Peyer's patch (tissue), 4 donors: ENCODE data around the gene SMYD3. TPM values are rescaled to one million over a fixed set of nuclear protein-coding genes. Genes with fewer than 3 reads are reported as not detected.

ENCODE experiments used
- DNase-seq, 3 donors: peaks; one replicate each; pipeline ENCODE4 v3.0.0-alpha.2; 2017 to 2019
- H3K27ac ChIP-seq, 4 donors: fragments of 200-600 bp; sonication (generic); one replicate each; pipeline ENCODE4 v1.5.1; 2016 to 2019
- H3K27me3 ChIP-seq, 2 donors: fragments of 200-600 bp; sonication (generic); one replicate each; pipeline ENCODE4 v1.5.1; 2019
- H3K36me3 ChIP-seq, 3 donors: fragments of 200-600 bp; sonication (generic); one replicate each; pipeline ENCODE4 v1.5.1; 2016 to 2019
- H3K4me1 ChIP-seq, 4 donors: fragments of 200-600 bp; sonication (generic); one replicate each; pipeline ENCODE4 v1.5.1; 2016 to 2019
- H3K4me3 ChIP-seq, 4 donors: fragments of 200-600 bp; sonication (generic); 1 replicate in 3 of 4; 2 replicates in 1 of 4; pipeline ENCODE4 v1.5.1; 2016 to 2019; ENCODE audit warnings: mild to moderate bottlenecking in 1 of 4
- H3K9me3 ChIP-seq, 4 donors: fragments of 200-600 bp; sonication (generic); one replicate each; pipeline ENCODE4 v1.5.1; 2016 to 2019; ENCODE audit warnings: mild to moderate bottlenecking in 1 of 4
- POLR2A ChIP-seq, 2 donors: fragments of 450-650 bp; IDR thresholded peaks; one replicate each; pipeline ENCODE4 v1.5.1; 2017; ENCODE audit warnings: antibody characterized with exemption in 2 of 2, mild to moderate bottlenecking in 2 of 2, moderate library complexity in 2 of 2
- total RNA-seq, 4 donors: library from RNA; depleted of rRNA; stranded (reverse); fragments of >200 nt; gene quantifications; one replicate each; pipeline ENCODE4 v1.1.0, GENCODE V29; 2016
- TF ChIP-seq, protein P1 (sequence below), 6 experiments: fragments of 450-650 bp in 4 of 6; fragments of 200-600 bp in 2 of 6; sonication (generic) in 1 of 6; IDR thresholded peaks; one replicate each; pipeline ENCODE4 v1.5.1; 2017 to 2019; ENCODE audit warnings: antibody characterized with exemption in 6 of 6, mild to moderate bottlenecking in 3 of 6, moderate library complexity in 1 of 6

Gene SMYD3
- total RNA-seq, 4 donors from 2014 or later: 19.8 to 55.3 (median 26.9) TPM

DNA sequence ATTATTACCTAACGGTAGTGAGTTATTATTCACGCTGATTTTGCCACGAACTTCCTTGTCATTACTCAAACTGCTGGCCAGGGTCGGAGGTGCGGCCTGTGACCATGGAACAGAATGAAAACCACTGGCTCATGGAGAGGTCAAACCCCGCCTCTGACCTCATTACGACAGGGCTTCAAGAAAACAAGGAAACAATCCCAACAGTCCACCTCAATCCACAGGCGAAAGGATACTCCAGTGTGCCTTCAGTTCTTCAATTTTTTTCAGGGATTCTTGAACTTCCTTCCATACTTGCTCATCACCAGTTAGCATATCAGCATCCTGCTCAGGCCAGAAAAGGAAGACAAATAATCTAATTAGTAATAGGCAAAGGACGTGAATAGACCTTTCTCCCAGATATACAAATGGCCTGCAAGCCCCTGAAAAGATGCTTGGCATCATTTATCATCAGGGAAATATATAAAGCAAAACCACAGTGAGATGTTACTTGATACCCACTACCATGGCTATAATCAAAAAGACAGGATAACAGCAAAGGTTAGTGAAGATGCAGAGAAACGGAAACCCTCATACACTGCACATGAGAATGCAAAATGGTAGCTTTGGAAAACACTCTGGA lies 643.4 kb downstream of the SMYD3 start:
- H3K27me3 ChIP-seq: no peaks in the 10 kb centered on the region
- H3K9me3 ChIP-seq: no peaks in the 10 kb centered on the region
- no peak overlapping the region for H3K27ac ChIP-seq
- no peak overlapping the region for H3K4me3 ChIP-seq
- H3K4me1 ChIP-seq: no peaks in the 10 kb centered on the region
- no peak for DNase-seq
- TF ChIP-seq POLR2A (IDR thresholded peaks at IDR 0.05): no peak
- TF ChIP-seq, protein P1, sequence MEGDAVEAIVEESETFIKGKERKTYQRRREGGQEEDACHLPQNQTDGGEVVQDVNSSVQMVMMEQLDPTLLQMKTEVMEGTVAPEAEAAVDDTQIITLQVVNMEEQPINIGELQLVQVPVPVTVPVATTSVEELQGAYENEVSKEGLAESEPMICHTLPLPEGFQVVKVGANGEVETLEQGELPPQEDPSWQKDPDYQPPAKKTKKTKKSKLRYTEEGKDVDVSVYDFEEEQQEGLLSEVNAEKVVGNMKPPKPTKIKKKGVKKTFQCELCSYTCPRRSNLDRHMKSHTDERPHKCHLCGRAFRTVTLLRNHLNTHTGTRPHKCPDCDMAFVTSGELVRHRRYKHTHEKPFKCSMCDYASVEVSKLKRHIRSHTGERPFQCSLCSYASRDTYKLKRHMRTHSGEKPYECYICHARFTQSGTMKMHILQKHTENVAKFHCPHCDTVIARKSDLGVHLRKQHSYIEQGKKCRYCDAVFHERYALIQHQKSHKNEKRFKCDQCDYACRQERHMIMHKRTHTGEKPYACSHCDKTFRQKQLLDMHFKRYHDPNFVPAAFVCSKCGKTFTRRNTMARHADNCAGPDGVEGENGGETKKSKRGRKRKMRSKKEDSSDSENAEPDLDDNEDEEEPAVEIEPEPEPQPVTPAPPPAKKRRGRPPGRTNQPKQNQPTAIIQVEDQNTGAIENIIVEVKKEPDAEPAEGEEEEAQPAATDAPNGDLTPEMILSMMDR (IDR thresholded peaks at IDR 0.05): no peak
- no peaks in the 10 kb centered on the region for H3K36me3 ChIP-seq

DNA sequence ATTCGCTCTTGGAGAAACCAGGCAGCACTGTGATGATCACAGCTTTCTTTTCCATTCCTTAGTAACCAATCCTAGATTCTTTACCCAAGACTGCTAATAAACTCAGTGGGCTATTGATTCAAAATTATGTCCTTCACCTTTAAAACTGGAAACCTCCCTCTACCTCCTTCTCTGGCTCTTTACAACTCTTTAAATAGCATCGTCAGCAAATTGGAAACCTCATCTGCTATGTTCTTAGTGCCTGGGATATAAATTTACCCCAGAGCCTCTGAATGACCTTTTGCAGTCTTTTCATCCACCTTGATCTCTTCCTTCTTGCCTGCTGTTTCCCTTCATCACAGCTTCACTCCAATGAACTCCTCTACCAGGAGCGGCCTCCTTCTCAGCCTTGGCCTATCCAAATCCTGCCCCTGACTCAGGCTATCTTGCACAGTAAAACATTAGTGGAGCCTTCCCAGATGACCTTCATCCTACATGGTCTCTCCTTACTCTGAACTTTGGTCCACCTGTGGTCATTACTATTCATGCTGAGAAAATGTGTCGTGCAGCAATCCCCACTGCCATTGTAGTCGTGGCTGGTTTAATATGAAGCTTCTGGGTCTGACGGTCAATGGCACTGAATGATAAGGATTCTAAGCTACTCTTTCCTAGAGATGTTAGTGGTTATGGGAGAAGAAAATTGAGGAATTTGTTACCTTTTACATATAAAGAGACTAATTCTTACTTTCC lies 644.1 kb downstream of the SMYD3 start:
- Histone ChIP-seq H3K9me3 (no peaks in the 10 kb centered on the region), H3K4me1 (no peaks in the 10 kb centered on the region), H3K27ac (no peak overlapping the region), H3K27me3 (no peaks in the 10 kb centered on the region), H3K4me3 (no peak overlapping the region), H3K36me3 (no peaks in the 10 kb centered on the region)
- no peak for TF ChIP-seq POLR2A (IDR thresholded peaks at IDR 0.05)
- TF ChIP-seq, protein P1 (IDR thresholded peaks at IDR 0.05): no peak
- DNase-seq: no peak

DNA sequence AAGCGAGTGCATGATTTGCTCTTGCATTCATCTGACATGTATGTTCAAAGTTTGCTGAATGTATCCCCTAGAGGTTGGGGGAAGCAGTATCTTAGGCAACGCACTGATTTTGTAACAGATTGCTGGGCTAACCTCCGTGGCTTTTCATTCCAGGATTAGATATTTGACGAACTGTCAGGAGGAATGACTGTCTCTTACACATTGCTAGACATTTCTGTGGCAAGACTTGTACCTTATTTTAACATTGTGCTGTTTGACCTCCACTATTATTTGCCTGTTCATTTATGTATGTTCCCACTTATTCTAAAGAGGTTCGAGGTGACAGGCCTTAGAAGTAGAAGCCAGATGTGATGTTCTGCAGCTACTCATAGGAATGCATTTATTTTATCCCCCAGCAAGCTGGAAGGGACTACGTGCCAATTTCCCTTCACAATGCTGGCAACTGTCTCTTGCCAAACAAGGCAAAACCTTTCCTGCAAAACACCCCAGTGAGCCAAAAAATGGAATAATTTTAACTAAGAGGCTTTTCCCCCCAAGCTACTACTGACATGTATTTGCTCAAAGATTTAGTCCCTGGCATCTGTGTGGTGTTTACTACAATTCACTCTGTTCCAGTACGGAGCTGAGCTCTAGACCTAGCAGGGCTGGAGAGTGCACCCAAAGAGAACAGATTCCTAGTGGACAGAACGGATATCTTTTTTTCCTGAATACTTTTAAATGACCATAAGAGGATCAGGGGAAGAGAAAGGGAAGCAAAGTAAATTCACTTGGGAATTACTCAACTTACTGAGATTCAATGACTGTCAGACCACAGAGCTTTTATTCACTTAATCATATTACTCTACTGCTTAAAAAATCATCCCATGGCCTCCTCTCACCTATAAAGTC lies 646.2 kb downstream of the SMYD3 start:
- Histone ChIP-seq H3K4me3 (no peak overlapping the region), H3K27ac (no peak overlapping the region), H3K4me1 (no peaks in the 10 kb centered on the region), H3K9me3 (no peaks in the 10 kb centered on the region), H3K27me3 (no peaks in the 10 kb centered on the region), H3K36me3 (no peaks in the 10 kb centered on the region)
- TF ChIP-seq POLR2A (IDR thresholded peaks at IDR 0.05): no peak
- TF ChIP-seq, protein P1 (IDR thresholded peaks at IDR 0.05): no peak
- no peak for DNase-seq

DNA sequence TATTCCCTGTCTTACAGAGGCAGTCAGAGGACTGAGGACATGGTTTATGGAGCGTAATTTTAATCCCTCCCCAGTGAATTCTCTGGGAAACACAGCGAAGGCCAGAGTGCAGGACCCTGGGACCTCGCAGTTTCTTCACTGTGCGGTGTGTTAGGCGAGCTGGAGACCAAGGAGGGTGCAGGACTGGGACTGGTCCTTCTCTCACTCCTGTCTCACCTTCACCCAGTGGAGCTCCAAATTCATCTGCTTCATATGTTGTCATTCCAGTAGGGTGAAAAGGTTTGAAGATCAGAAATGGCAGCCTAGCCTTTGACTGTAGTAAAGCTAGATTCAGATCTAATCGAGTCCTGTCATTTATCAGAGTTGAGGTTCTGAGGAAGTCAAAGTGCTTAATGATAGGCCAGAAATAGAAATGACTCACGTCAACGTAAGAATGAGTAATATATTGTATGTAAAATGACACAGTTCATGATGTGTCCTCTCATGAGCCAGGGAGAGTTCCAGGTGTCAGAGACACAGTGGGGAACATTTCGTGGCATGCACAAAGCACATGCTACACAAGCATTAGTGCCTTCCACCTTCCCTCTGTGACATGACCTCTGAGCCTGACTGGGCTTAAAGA lies 647.5 kb downstream of the SMYD3 start:
- H3K4me3 ChIP-seq: no peak overlapping the region
- no peak for DNase-seq
- no peaks in the 10 kb centered on the region for H3K9me3 ChIP-seq
- no peak overlapping the region for H3K27ac ChIP-seq
- TF ChIP-seq POLR2A (IDR thresholded peaks at IDR 0.05): no peak
- TF ChIP-seq, protein P1 (IDR thresholded peaks at IDR 0.05): no peak
- no peaks in the 10 kb centered on the region for H3K4me1 ChIP-seq
- H3K27me3 ChIP-seq: no peaks in the 10 kb centered on the region
- no peaks in the 10 kb centered on the region for H3K36me3 ChIP-seq

DNA sequence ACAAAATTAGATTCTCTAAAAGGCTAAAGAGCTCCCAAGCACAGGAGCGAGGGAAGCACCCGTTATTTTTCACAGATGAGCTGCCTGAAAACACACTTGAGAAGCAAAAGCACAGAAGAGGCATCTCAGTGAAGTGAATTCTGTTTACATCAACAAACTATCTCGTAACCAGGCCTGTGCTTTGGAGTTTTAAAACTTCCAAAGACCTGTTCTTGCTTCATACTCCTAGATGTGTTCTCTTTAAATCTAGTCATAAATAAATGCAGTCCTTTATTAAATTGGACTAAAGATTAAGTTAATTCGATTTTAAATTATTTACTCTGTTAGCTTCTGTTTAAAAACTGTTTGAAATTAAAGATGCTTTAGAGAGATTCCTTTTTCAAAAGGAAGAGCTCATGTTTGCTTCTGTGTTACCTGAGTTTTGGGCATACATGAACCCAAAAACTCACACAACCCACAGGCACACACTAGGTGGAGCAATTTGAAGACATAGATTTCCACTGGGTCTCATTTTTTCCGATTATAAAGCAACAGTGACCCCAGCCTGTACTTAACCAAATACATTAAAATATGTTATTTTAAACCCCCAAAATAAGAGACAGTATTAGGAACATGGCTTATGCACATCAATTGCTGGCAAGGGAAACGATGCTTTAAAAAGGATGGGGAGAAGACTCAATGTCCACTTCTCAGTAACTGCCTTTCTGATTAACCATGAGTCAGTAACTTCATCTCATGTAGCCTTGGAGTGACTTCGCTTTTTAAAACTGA lies 648.2 kb downstream of the SMYD3 start:
- no peak for TF ChIP-seq POLR2A (IDR thresholded peaks at IDR 0.05)
- TF ChIP-seq, protein P1 (IDR thresholded peaks at IDR 0.05): no peak
- no peaks in the 10 kb centered on the region for H3K36me3 ChIP-seq
- H3K27me3 ChIP-seq: no peaks in the 10 kb centered on the region
- no peak overlapping the region for H3K4me3 ChIP-seq
- no peaks in the 10 kb centered on the region for H3K9me3 ChIP-seq
- no peaks in the 10 kb centered on the region for H3K4me1 ChIP-seq
- no peak overlapping the region for H3K27ac ChIP-seq
- DNase-seq: no peak
